K562 (cell line): Measurements from ENCODE around the gene PCCA. TPM values are rescaled to one million over a fixed set of nuclear protein-coding genes. Genes with fewer than 3 reads are reported as not detected.

Experiments used
- ATAC-seq: fragments of 200-7000 bp; cut with Tn5 transposase; 3 replicates; pipeline ENCODE4 v1.9.1; 2020; ENCODE audit warnings: moderate library complexity
- BruUV-seq: library from RNA; stranded (reverse); fragments of 400-500 nt; replicated peaks from 2 replicates; lab custom pipeline; 2021; lab: Mats Ljungman, UMichigan
- CTCF ChIA-PET: fragments of 300-600 bp; formaldehyde crosslinking; extraction: SDS; loops from one replicate; lab custom pipeline; 2021; ENCODE audit warnings: low intra/inter-chr PET ratio; lab: Yijun Ruan, JAX
- POLR2A ChIA-PET: fragments of 300-600, 350-650 bp; sonication (Branson Sonifier 250); formaldehyde crosslinking; extraction: SDS; loops from one replicate; lab custom pipeline; 2021; ENCODE audit warnings: antibody characterized with exemption, inconsistent platforms; lab: Yijun Ruan, JAX
- DNase-seq, 4 experiments: peaks; one replicate each; pipeline versions ENCODE4 v3.0.0 to v3.0.0-alpha.2; 2011 to 2018; ENCODE audit warnings: low spot score in 3 of 4, mixed read lengths in 3 of 4; ENCODE audit errors: extremely low read depth in 1 of 4
- FAIRE-seq: peaks from 2 replicates; lab custom pipeline; 2011; peaks lifted over from hg19 to GRCh38; lab: Jason Lieb, UNC
- H2AFZ ChIP-seq: 2 replicates; pipeline ENCODE4 v1.6.0; 2011; ENCODE audit warnings: low read depth, low read length, control low read depth, inconsistent platforms
- H3K27ac ChIP-seq: fragments of 200-600 bp; 3 replicates; pipeline ENCODE4 v1.8.0; 2011; ENCODE audit warnings: low read depth, mild to moderate bottlenecking, control low read depth, inconsistent platforms, low read length, moderate library complexity, mixed read lengths; ENCODE audit errors: extremely low read depth
- H3K27me3 ChIP-seq, 2 experiments: fragments of 300-600 bp in 1 of 2; 2 replicates in 1 of 2; 3 replicates in 1 of 2; pipeline versions ENCODE4 v1.6.0 to v1.8.0; 2011; ENCODE audit warnings: inconsistent platforms in 2 of 2, low read length in 2 of 2, mild to moderate bottlenecking in 1 of 2, mixed read lengths in 1 of 2, moderate library complexity in 1 of 2; ENCODE audit not compliant: control insufficient read depth in 2 of 2, insufficient read depth in 2 of 2
- H3K36me3 ChIP-seq: fragments of 300-600 bp; 3 replicates; pipeline ENCODE4 v1.8.0; 2011; ENCODE audit warnings: mild to moderate bottlenecking, low read length, inconsistent platforms; ENCODE audit not compliant: control insufficient read depth, insufficient read depth
- H3K4me1 ChIP-seq, 2 experiments: fragments of 200-600 bp in 1 of 2; replicated peaks in 1 of 2; 2 replicates in 1 of 2; 3 replicates in 1 of 2; pipeline versions ENCODE4 v1.5.1 to v1.8.0; 2011; ENCODE audit warnings: inconsistent platforms in 2 of 2, low read length in 2 of 2, mild to moderate bottlenecking in 1 of 2, mixed read lengths in 1 of 2, moderate library complexity in 1 of 2; ENCODE audit not compliant: control insufficient read depth in 2 of 2, insufficient read depth in 2 of 2
- H3K4me2 ChIP-seq: 2 replicates; pipeline ENCODE4 v1.6.1; 2011; ENCODE audit warnings: low read length, control low read depth, inconsistent platforms, mixed read lengths; ENCODE audit not compliant: insufficient read depth
- H3K4me3 ChIP-seq: fragments of 200-600 bp; sonication (generic), shearing (Covaris generic); 2 replicates; pipeline ENCODE4 v1.5.1; 2016; ENCODE audit warnings: control low read depth, inconsistent platforms
- H3K79me2 ChIP-seq: fragments of 200-600 bp; 3 replicates; pipeline ENCODE4 v1.8.0; 2011; ENCODE audit warnings: low read length, inconsistent platforms; ENCODE audit not compliant: control insufficient read depth, insufficient read depth
- H3K9ac ChIP-seq, 2 experiments: 2 replicates each; pipeline versions ENCODE4 v1.6.0 to v1.6.1; 2011; ENCODE audit warnings: low read depth in 2 of 2, low read length in 2 of 2, control low read depth in 1 of 2, inconsistent platforms in 1 of 2, mild to moderate bottlenecking in 1 of 2, mixed read lengths in 1 of 2; ENCODE audit not compliant: insufficient read depth in 1 of 2
- H3K9me1 ChIP-seq: one replicate; pipeline ENCODE4 v1.6.0; 2011; ENCODE audit warnings: inconsistent platforms, mild to moderate bottlenecking, low read length, moderate library complexity; ENCODE audit not compliant: control insufficient read depth, insufficient read depth
- H3K9me3 ChIP-seq: replicated peaks from 2 replicates; pipeline ENCODE4 v1.5.1; 2011; ENCODE audit warnings: low read depth, low read length, inconsistent platforms; ENCODE audit not compliant: control insufficient read depth, insufficient read depth
- H4K20me1 ChIP-seq: replicated peaks from 2 replicates; pipeline ENCODE4 v1.6.1; 2011; ENCODE audit warnings: low read length, inconsistent platforms, mixed read lengths; ENCODE audit not compliant: control insufficient read depth, insufficient read depth
- AFF1 ChIP-seq, 2 experiments: fragments of 450-650 bp; IDR thresholded peaks; 2 replicates each; pipeline ENCODE4 v1.6.1; 2018; ENCODE audit warnings: mild to moderate bottlenecking in 2 of 2, low read depth in 1 of 2; ENCODE audit not compliant: partially characterized antibody in 2 of 2
- ELF2 ChIP-seq: fragments of 250-450 bp; sonication (Bioruptor Pico); IDR thresholded peaks from 2 replicates; pipeline ENCODE4 v1.5.0; 2021; ENCODE audit warnings: mild to moderate bottlenecking
- MAFF ChIP-seq: IDR thresholded peaks from 2 replicates; pipeline ENCODE4 v1.6.1; 2012; ENCODE audit warnings: low read length, improper control_type of control experiment
- RBFOX2 ChIP-seq: fragments of 200-400 bp; formaldehyde crosslinking; IDR thresholded peaks from 2 replicates; pipeline ENCODE4 v1.6.1; 2017; ENCODE audit warnings: low read depth, mild to moderate bottlenecking, low read length, moderate library complexity
- ZNF316 ChIP-seq: fragments of 450-650 bp; IDR thresholded peaks from 2 replicates; pipeline ENCODE4 v1.6.1; 2016
- ZSCAN32 ChIP-seq: fragments of 450-650 bp; formaldehyde crosslinking; IDR thresholded peaks from 2 replicates; pipeline ENCODE4 v1.4.0; 2020; ENCODE audit warnings: mild to moderate bottlenecking, moderate library complexity
- WGBS: fragments of 100-300 bp; shearing (Covaris generic); methylation state at CpG from one replicate; pipeline ENCODE4 v1.1.6; 2016; ENCODE audit warnings: low coverage, mixed read lengths; ENCODE audit not compliant: insufficient coverage; ENCODE audit errors: missing lambda C conversion rate; 5-methylcytosine and 5-hydroxymethylcytosine counted together
- in situ Hi-C: fragments of 300-500 bp; cut with MboI; formaldehyde crosslinking; loops from 4 replicates; pipeline ENCODE4 v1.15.0; 2018; ENCODE audit warnings: inconsistent platforms, mixed read lengths
- intact Hi-C: fragments of 100-400 bp; cut with micrococcal nuclease; formaldehyde crosslinking; loops from 2 replicates; pipeline ENCODE4 v1.14.2; 2022
- polyA plus RNA-seq, 8 experiments: library from polyadenylated mRNA; depleted of rRNA in 4 of 8; stranded (reverse) in 5 of 8; unstranded in 3 of 8; fragments of >200 nt; fragmentation: Nextera tagmentation in 2 of 8; fragmentation: Illumina TruSeq in 1 of 8; extraction: Ambion mirVana in 2 of 8; extraction: Trizol in 1 of 8; gene quantifications; 2 replicates each; pipeline versions ENCODE4 v1.2.1 to v1.2.3, GENCODE V29; 2011 to 2014; ENCODE audit warnings: inconsistent platforms in 1 of 8, missing spikeins in 1 of 8
- total RNA-seq, 7 experiments: library from RNA; depleted of rRNA in 6 of 7; stranded (reverse); fragments of >200 nt in 6 of 7; fragmentation: Illumina TruSeq in 2 of 7; extraction: Trizol in 2 of 7; gene quantifications; 2 replicates each; pipeline versions ENCODE4 v1.2.1 to v1.2.3, GENCODE V29; 2011 to 2021; ENCODE audit warnings: low replicate concordance in 1 of 7

The PCCA gene
- total and polyA plus RNA-seq, 9 of the 15 experiments (the other 6 are each of a cell fraction or from before 2014, with no cell fraction given), result 5.2 to 14.1 (median 9.7) TPM

GRCh38 chr13:100214886-100215285 is 126.0 kb downstream of the PCCA start:
- DNase-seq (no peak), FAIRE-seq (no peak), ATAC-seq (no peak)
- Histone ChIP-seq H3K9me3 (no peaks in the 10 kb centered on the region), H3K27ac (no peak overlapping the region), H4K20me1 (no peaks in the 10 kb centered on the region), H3K4me2 (no peak overlapping the region), H3K9me1 (no peaks in the 10 kb centered on the region), H3K4me3 (no peak overlapping the region), H3K36me3 (no peaks in the 10 kb centered on the region), H3K9ac (no peak overlapping the region), H3K4me1 (no peaks in the 10 kb centered on the region), H2AFZ (no peak overlapping the region), H3K27me3 (no peaks in the 10 kb centered on the region), H3K79me2 (no peaks in the 10 kb centered on the region)
- in situ Hi-C loops (no loop called here), intact Hi-C loops (no loop called here)
- TF ChIP-seq ELF2 (CRISPR knock-in tag) (no peak), ZNF316 (0 out of 2 replicates have a peak, but pooled peaks have one; percentile 6)
- CTCF ChIA-PET, result no interaction called here
- 65% methylated on average over 3 of the region's 3 CpGs for WGBS
- POLR2A ChIA-PET, result no interaction called here
- BruUV-seq, result no TSS peak

GRCh38 chr13:100221166-100221565 is 132.3 kb downstream of the PCCA start:
- Histone ChIP-seq H2AFZ (no peak overlapping the region), H3K4me2 (no peak overlapping the region), H4K20me1 (no peaks in the 10 kb centered on the region), H3K27ac (no peak overlapping the region), H3K9me1 (no peaks in the 10 kb centered on the region), H3K9ac (no peak overlapping the region), H3K4me3 (no peak overlapping the region), H3K9me3 (no peaks in the 10 kb centered on the region), H3K27me3 (no peaks in the 10 kb centered on the region), H3K4me1 (no peaks in the 10 kb centered on the region), H3K36me3 (no peaks in the 10 kb centered on the region), H3K79me2 (no peaks in the 10 kb centered on the region)
- in situ Hi-C loops, result no loop called here
- FAIRE-seq (no peak), ATAC-seq (no peak), DNase-seq (no peak)
- intact Hi-C loops, result no loop called here
- ChIA-PET CTCF (no interaction called here), POLR2A (no interaction called here)
- BruUV-seq, result no TSS peak
- whole genome bisulfite sequencing, result 21% methylated on average over 2 of the region's 2 CpGs
- no peak for TF ChIP-seq RBFOX2
- no peak for TF ChIP-seq MAFF
- TF ChIP-seq AFF1 (IDR thresholded peaks at IDR 0.05; ENCODE audit: low read depth in 1 of 2, partially characterized antibody in 2 of 2), result no peak
- TF ChIP-seq ZSCAN32 (CRISPR knock-in tag), result no peak
